Limb (tissue), 2 donors: ENCODE measurements around the gene SOBP.
"Not testable (repeated sequence)": the region's sequence is repeated elsewhere in the genome, so short reads cannot be mapped to it uniquely, and the experiment has no call there.

Experiments
- DNase-seq, 2 donors: peaks; one replicate each; pipeline ENCODE4 v3.0.0-alpha.2; 2016; ENCODE audit errors: extremely low spot score in 2 of 2

The SOBP gene

DNA sequence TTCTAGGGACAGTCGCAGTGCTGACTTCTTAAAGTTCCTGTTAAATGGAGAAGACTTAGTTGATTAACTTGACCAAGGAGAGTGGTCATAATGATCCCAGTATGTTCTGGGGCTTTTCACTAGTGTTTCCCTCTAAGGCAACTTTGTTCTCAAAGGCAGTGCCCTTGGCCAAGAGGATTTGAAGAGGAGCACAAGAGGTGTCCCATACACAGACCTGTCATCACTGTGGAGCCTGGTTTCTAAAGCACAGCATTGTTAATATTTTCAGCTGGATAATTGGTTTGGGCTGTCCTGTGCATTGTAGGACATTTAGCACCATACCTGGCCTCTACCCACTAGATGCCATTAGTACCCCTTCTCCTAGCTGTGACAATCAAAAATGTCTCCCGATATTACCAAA lies 30.8 kb downstream of the SOBP start:
- not testable (repeated sequence) for DNase-seq

DNA sequence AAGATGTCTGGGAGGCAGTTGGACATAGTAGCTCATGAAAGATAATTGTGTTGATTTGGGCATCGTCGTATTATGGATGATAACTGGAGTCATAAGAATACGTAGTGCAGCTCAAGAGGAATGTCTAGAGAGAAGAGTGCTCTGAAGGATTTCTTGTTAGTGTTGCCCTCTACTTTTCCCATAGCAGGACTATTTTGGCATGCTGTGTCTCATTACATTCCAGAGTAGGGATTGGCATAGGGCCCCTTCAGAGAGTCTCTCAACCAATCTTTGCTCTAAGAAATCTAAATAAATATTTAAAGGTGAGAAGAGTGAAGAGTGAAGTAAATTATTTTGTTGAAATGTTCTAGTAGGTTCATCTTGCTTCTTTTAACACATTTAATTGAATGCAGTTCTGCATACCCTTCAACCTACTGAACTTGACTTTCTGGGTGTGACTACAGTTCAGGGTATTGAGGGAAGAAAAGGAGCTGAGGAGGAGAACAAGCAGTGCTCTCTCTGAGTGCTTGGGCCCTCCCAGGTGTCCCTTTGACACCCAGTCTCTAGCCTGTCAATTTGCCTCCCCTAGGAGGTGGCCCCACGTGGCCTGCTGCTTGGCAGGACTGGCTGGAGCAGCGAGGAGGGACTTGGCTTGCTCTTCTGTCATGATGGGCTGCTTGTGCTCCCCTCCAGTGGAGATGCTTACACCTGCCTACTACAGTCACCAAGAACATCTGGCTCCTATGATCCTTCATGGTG lies 33.3 kb downstream of the SOBP start:
- DNase-seq = no peak

DNA sequence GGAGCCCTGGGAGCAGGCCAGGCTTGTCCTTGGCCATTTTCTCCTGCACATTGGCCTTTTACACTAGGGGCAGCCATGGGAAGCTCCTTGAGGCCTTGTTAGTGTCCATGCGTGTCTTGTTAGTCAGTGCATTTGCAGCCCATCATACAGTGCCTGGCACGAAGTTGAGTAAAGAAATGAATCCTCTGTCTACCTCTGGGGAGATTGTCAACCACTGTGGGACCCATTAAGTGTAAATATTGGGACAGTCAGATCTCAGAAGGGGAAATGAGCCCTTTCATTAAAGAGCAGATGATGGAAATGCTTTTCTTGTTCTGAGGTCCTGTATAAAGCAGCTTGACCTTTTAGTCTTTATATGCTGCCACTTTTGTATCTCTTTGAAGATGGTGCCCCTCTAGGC lies 33.9 kb downstream of the SOBP start:
- no peak for DNase-seq

DNA sequence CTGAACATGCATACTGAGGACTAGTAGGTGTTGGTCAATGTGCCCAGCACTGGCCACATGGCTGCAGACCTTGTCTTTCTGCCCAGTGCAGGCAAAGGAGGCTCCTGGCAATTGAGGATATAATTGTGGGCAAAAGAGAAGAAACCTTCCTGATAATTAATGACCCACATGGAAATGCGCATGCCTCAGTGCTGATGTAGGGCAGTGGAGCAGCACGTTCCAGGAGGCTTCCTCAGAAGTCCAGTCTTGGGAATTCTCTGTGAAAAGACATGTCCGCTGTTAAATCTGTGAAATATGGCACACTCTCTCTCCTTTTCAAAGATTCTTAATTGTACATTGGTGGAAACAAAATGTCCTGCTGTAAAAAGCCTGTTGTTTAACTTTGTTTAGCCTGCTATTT lies 34.7 kb downstream of the SOBP start:
- DNase-seq = no peak

DNA sequence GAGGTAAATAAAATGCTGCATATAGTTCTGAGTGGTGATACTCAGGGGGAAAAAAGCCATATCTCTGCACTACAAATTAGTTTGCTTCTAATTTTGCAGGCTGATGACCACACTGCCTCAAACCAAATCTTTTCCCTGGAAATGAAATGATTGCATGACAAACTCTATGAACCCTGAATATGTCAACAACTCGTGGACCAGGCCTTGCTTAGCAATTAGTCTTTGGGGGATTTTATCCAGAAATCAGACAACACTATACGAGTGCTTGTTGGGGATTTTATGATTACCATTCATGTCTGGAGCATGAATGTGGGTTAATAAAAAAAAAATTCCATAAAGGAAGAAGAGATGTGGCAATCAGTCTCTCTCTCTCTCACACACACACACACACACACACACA lies 42.0 kb downstream of the SOBP start:
- DNase-seq = no peak

DNA sequence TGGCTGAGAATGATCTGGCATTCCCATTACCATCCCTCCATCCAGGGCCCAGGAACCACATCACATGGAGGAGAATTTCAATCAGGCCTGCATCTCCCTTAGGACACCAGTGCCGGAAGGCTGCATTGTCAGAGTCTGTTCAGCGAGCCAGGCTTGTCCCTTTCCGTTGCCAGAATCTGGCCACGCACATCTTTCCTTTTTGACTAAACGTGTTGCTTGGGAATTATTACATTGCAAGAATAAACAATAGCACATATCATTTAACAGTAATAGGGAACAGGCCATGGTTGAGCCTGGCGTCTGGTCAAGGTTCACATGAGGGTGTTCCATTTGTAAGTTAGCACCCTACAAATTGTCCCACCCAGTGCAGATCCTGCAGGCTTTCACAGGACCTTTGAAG lies 42.8 kb downstream of the SOBP start:
- no peak for DNase-seq

DNA sequence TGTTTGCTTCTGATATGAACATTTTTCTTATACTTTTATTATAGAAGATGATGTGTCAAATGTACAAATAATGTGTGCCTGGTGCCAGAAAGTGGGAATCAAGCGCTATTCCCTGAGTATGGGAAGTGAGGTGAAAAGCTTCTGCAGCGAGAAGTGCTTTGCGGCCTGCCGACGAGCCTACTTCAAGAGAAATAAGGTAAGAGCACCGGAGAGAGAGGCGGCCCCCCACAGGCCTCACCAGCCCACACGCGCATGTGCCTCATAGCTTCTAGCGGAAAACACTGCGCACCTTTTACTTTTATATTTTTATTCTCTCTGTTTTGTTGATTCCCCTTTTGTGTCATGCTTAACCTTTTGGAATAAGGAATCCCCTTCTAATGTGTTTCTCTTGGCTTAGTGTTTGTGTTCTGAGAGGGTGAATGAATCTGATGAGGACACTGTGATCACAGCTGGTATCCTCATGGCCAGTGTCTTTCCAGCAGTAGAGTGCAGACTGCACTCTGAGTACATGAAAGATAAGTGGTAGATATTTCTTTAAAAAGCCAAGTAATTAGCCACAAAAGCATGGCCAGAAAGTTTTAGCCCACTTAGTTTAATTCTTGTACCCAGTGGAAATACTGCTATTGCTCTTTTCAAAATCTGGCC lies 43.6 kb downstream of the SOBP start:
- no peak for DNase-seq

DNA sequence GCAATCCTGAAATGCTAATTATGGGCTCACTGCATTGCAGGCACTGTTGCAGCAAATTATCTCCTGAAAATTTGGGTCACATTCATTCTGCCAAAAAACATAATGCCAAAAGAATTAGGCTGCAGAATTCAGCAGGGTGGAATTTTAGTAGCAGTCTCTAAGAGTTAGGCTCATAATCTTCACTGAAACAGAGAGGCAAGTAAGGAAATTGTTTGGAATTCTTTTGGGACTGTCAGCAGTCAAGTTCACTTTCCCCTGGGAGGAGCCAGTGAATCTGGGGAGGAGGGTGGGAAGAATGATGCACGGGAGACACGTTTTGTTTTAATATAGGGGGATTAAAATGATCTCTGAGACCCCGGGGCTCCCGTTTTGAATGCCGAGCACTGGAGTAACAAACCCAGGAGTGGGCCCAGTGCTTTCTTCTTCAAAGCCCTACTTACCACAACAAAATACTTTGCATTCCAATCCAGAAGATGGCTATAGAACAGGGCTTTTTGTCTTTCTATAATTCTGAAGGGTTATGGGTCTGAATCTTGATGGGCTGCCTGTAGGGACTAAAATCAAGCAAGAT lies 44.7 kb downstream of the SOBP start:
- DNase-seq = no peak

DNA sequence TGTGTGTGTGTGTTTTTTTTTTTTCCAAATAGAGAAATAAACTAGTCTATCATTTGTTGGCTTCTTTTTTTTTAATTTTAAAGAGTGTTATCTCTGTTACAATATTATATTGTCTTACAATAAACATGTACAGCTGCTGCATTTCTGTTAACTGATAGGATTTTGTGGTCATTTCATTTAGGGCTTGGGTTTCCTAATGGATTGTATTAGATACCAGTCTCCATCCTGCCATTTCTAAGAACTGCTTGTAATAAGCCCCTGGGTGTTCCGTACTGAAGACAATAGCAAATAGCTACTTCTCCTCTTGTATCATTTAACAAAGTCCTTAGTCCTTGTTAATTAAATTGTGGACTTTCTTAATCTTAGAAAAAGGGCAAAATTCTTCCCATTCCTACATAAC lies 45.7 kb downstream of the SOBP start:
- DNase-seq = no peak

DNA sequence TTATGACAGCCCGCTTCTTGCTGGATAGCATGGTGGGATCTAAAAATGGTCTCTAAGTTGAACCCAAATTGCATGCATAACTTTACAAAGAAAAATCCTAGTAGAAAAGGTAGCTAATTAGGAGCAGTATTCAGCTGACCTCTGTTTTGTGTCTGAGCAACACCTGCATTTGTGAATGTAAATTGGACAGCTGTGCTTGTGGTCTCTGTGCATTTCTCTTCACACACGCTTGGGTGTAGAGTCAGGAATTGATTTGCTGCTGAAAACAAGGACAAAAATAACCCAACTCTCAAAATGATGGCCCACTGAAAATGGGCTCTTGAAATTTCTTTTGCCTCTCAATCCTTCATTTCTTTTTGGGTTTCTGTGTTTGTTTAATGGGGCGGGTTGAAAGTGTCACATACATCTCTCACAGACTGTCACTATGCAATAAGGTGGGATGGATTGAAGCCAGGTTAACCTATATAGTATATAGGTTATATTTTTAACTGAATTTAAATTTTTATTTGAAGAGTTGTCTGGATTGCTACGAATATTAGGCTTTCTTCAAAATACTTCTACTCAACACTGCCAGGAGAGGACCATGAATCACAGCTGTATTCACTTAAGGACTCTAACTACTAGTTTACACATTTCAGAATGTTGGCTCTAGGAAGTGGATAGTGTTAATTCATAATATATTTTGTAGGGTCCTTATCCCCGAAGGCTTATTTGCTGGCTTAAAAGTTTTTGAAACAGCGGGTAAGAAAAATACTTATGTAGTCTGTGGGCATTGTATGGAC lies 46.5 kb downstream of the SOBP start:
- no peak for DNase-seq

DNA sequence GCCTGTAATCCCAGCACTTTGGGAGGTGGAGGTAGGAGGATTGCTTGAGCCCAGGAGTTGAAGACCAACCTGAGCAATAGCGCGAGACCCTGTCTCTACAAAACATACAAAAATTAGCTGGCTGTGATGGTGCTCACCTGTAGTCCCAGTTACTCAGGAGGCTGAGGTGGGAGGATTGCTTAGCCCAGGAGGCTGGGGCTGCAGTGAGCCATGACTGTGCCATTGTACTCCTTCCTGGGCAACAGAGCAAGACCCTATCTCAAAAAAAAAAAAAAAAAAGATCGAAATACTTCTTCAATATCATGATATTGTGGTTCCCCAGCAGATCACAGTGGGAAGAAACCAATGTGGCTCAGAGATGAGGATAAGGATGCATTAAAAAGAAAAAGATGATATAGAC lies 47.6 kb downstream of the SOBP start:
- no peak for DNase-seq

DNA sequence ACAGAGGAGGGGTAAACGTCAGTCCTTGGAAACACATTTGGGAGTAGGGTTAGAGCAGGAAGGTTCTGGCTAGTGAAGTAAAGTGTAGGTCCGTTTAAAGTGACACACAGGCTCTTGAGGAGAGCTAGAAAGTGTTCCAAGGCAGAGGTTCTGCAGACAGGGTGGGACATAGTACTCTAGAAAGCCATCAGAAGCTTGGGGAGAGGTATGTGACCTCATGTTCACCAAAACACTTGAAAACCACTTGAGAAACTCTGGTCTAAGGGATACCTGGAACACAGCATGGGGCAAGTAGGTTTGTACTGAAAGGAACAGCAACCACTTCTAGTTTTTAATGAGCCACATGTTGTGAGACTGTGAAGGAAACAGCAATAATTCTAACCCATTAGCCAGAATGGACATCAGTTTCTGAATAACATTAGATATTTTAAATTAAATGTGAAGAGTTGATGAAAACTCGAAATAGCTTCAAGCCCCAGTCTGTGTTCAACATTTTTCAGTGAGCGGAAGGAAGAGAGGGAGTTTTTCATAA lies 49.0 kb downstream of the SOBP start:
- no peak for DNase-seq

DNA sequence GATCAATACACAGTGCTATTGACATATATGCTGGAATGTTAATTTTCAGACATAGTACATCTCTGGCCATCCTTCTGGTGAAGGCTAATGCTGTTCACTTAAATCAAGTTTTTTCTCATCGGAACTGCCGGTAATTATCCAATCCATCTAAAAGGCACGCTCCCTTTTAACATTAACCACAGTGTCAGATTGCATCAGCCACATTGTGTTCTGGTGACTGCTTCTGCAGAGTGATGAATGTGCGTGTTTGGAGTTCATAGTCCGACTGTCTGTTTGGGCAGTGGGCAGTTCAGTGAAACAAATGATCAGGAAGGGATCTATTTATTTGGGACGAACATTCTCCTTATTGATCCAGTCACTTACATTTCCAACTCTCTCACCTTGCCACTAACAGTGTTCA lies 49.5 kb downstream of the SOBP start:
- DNase-seq = no peak

DNA sequence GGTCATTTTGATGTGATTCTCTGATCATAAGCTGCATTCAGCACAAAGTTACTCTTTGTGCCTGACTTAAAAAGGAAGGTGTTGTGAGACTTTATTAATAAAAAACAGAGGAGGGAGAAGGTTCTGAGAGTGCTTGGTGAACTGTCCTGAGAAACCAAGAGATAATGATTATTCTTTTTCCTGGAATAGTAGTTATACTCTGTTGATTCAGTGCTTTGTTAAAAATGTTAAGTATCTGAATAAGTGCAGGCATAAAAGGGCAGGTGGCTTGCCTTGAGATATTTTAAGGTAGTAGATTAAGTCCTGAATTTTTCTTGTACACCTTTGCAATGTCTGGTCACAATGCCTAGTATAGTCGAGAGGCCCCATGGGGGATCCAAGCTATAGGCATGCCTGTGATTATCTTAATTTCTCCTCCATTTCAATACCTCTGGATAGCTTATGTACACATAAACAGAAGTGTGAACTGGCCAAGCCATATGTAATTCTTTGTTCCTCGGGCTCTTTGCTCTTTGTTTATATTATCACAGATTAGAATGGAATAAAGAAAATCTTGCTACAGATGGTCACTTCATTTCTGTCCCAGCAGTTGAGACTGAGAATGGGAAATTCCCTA lies 50.0 kb downstream of the SOBP start:
- no peak for DNase-seq

DNA sequence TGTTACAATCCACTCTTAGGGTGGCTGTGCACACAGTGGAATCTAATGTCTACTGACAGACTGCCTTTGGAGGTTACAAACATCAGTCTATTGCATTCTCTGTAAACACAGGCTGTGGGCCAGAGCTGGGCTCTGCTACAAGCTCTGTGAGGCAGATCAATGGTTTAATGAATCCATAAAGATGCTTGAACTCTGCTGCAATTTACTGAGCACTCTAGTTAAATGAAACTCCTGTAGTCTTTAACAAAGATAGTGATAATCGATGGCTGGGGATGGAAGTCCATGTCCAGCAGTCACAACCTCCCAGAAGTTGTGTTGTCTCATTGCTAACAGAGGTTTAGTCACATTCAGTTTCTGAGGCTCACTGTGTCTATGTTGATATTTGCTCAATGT lies 50.5 kb downstream of the SOBP start:
- DNase-seq = no peak

DNA sequence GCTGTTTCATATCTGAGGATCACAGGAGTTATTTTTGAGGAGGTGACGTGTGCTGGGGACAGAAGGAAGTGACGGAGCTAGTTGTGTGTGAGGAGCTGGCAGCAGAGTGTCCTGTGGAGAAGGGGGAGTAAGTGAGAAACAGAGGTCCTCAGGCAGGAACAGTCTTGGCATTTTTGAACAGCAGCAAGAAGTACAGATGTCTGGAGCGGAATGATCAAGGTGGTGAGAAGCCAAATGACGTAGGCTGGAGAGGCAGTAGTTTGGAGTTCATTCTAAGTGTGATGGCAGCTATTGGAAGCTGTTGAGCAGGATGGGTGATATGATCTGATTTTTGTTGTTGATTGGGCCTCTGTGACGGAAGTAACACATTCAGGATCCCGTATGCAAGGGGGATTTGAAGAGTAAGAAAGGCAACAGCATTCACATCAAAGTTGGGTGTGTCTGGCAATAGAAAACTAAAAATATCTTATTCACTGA lies 52.3 kb downstream of the SOBP start:
- no peak for DNase-seq

DNA sequence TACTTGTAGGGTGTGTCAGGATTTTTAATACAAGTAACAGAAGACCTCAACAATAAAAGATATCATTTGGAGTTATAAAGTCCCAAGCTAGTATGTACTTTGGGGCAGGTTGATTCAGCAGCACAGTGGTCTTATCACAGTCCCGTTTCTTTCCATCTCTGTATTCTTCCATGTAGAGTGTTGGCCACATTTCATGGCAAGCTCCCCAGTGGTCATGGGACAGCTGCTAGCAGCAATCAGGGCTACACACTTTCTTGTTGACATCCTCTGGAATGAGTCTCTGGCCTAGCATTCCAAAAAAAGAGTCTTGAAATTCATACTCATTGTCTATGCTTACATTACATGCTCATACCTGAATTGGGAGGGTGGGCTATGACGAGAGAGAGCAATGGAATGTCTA lies 53.2 kb downstream of the SOBP start:
- DNase-seq = no peak

DNA sequence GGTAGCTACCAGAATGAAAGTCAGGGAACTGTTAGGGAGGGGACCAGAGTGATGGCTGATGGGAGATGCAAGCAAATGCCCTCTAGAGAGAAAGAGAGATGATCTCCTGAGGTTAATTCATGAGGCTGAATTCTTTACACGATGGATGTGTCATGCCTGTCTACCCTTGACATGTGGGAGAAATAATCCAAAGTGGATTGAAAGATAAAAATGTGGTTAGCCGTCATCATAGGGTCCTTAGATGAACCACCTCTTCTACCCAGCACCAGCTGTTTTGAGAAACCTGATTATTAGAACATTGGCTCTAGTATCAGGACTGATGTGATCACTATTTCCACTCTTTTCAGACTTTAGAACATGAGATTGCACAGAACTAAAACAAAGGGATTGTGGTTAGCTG lies 53.6 kb downstream of the SOBP start:
- DNase-seq = no peak

DNA sequence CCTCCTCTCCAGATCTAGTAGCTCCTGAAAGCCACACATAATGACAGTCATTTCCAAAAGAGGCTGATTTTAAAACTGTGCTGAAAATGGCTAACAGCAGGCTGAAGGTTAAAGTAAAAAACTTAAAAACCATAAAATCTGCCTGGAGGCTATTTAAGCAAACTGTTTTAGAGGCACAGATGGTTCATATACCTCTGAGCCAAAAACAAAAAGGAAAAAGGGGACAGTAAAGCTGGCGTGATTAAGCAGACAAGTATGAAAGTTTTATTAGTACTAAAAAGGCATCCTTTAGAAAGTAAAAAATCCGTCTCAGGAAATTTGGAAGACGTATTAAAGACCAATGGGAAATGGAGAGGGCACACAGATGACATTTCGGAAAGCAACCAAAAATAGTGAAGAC lies 55.8 kb downstream of the SOBP start:
- no peak for DNase-seq

DNA sequence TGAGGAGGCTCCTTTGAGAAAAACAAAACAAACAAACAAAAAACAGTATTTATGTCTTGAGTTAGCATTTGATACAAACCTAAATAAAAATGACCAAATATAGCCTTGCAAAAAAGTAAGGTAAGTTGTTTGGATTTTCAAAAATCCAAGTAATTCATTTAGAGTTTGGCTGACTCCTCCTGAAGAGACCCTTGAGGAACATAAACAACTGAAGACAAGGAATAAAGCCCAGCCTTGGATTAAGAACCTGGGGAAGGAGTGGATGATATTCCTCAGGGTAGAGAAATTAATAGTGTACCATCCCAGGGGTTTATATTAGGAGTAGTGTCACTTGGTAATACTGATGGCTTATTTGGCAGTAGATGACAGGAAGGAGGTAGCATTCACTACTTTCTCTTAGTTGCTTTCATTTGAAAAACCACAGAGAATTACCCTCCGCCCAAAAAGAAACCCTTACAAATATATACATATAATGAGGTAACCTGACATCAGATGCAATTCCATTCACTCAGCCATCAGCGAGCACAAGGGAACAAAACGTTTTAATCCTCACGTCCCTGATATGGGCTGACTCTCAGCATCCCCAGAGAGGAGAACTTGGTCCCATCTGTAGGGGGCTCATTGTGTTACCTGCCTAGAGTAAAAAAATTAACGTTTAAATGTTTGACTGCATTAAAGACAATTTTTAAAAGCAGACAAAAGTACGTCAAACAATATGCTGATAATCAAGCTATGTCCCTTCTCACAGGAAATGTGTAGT lies 57.0 kb downstream of the SOBP start:
- DNase-seq = no peak

DNA sequence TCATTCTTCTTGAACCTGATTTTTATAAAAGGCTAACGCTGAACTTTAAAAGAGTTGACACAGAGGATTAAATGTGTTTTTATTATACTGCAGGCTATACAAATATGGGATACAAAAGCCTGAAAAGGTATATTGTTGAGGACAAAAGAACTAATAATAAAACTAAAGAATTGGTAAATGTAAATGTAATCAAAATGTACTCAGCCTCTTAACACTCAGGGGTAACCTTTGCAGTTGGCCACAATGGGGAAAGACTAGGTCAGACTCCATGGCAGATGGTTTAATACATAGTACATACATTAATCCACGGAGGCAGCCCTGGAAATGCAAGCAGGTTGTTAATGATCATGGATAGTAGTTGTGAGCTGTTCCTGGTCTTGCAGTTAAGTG lies 57.5 kb downstream of the SOBP start:
- no peak for DNase-seq
